HEK293 (cell line): ENCODE measurements around the gene CREBBP.

Experiments used
- CTCF ChIA-PET: fragments of 350-600 bp; formaldehyde crosslinking; extraction: SDS; loops from one replicate; lab custom pipeline; 2021; ENCODE audit warnings: antibody characterized with exemption; lab: Yijun Ruan, JAX
- POLR2A ChIA-PET: fragments of 300-600 bp; formaldehyde crosslinking; extraction: SDS; loops from one replicate; lab custom pipeline; 2020; ENCODE audit warnings: antibody characterized with exemption, inconsistent platforms; lab: Yijun Ruan, JAX
- H3K27ac ChIP-seq: fragments of 200-500 bp; sonication (Bioruptor generic); 2 replicates; pipeline ENCODE4 v1.5.1; 2014; ENCODE audit warnings: low read depth, low read length, control low read depth, inconsistent platforms; ENCODE audit errors: extremely low read depth
- H3K36me3 ChIP-seq, 2 experiments: fragments of 200-500 bp in 1 of 2; sonication (Bioruptor generic) in 1 of 2; 1 replicate in 1 of 2; 2 replicates in 1 of 2; pipeline ENCODE4 v1.5.1; 2014 to 2017; ENCODE audit warnings: inconsistent platforms in 2 of 2, low read length in 2 of 2; ENCODE audit not compliant: control insufficient read depth in 2 of 2, insufficient read depth in 1 of 2
- H3K4me1 ChIP-seq: fragments of 200-500 bp; sonication (Bioruptor generic); 2 replicates; pipeline ENCODE4 v1.5.1; 2014; ENCODE audit warnings: mild to moderate bottlenecking, low read length, inconsistent platforms; ENCODE audit not compliant: control insufficient read depth, insufficient read depth
- H3K4me3 ChIP-seq: 2 replicates; pipeline ENCODE4 v1.5.1; 2011; ENCODE audit warnings: low read depth, mild to moderate bottlenecking, control low read depth, low read length, moderate library complexity
- H3K9me3 ChIP-seq: fragments of 200-500 bp; sonication (Bioruptor generic); 2 replicates; pipeline ENCODE4 v1.5.1; 2014; ENCODE audit warnings: low read depth, low read length, inconsistent platforms; ENCODE audit not compliant: control insufficient read depth, insufficient read depth
- GLIS2 ChIP-seq: fragments of 450-650 bp; formaldehyde crosslinking; IDR thresholded peaks from 2 replicates; pipeline ENCODE4 v1.5.1; 2016; ENCODE audit warnings: missing biosample characterization, missing genetic modification characterization
- MZF1 ChIP-seq: fragments of 450-650 bp; formaldehyde crosslinking; IDR thresholded peaks from 2 replicates; pipeline ENCODE4 v1.5.1; 2017; ENCODE audit warnings: missing biosample characterization, missing genetic modification characterization, borderline replicate concordance
- OVOL3 ChIP-seq: fragments of 450-650 bp; formaldehyde crosslinking; IDR thresholded peaks from 2 replicates; pipeline ENCODE4 v1.5.1; 2016; ENCODE audit warnings: missing biosample characterization, missing genetic modification characterization
- PRDM10 ChIP-seq: fragments of 450-650 bp; formaldehyde crosslinking; IDR thresholded peaks from 2 replicates; pipeline ENCODE4 v1.5.1; 2016; ENCODE audit warnings: missing biosample characterization, missing genetic modification characterization
- SCRT1 ChIP-seq: fragments of 450-650 bp; formaldehyde crosslinking; IDR thresholded peaks from 2 replicates; pipeline ENCODE4 v1.5.1; 2016; ENCODE audit warnings: missing biosample characterization, missing genetic modification characterization, borderline replicate concordance
- ZBTB20 ChIP-seq: fragments of 450-650 bp; formaldehyde crosslinking; IDR thresholded peaks from 2 replicates; pipeline ENCODE4 v1.5.1; 2016; ENCODE audit warnings: missing biosample characterization, missing genetic modification characterization
- ZBTB48 ChIP-seq: fragments of 450-650 bp; formaldehyde crosslinking; IDR thresholded peaks from 2 replicates; pipeline ENCODE4 v1.5.1; 2016; ENCODE audit warnings: missing biosample characterization, missing genetic modification characterization
- ZBTB49 ChIP-seq: fragments of 450-650 bp; formaldehyde crosslinking; IDR thresholded peaks from 2 replicates; pipeline ENCODE4 v1.5.1; 2016; ENCODE audit warnings: missing biosample characterization, missing genetic modification characterization, low read depth
- ZFP69B ChIP-seq: fragments of 450-650 bp; formaldehyde crosslinking; IDR thresholded peaks from 2 replicates; pipeline ENCODE4 v1.5.1; 2016; ENCODE audit warnings: missing biosample characterization, missing genetic modification characterization
- ZNF10 ChIP-seq: fragments of 450-650 bp; formaldehyde crosslinking; IDR thresholded peaks from 2 replicates; pipeline ENCODE4 v1.5.1; 2017; ENCODE audit warnings: missing biosample characterization, missing genetic modification characterization
- ZNF23 ChIP-seq: fragments of 450-650 bp; formaldehyde crosslinking; IDR thresholded peaks from 2 replicates; pipeline ENCODE4 v1.5.1; 2016; ENCODE audit warnings: missing biosample characterization, missing genetic modification characterization, borderline replicate concordance
- ZNF280D ChIP-seq: fragments of 450-650 bp; formaldehyde crosslinking; IDR thresholded peaks from 2 replicates; pipeline ENCODE4 v1.5.1; 2016; ENCODE audit warnings: missing biosample characterization, missing genetic modification characterization
- ZNF391 ChIP-seq: fragments of 450-650 bp; formaldehyde crosslinking; IDR thresholded peaks from 2 replicates; pipeline ENCODE4 v1.5.1; 2016; ENCODE audit warnings: low read depth, missing biosample characterization, missing genetic modification characterization, borderline replicate concordance
- ZNF404 ChIP-seq: fragments of 450-650 bp; formaldehyde crosslinking; IDR thresholded peaks from 2 replicates; pipeline ENCODE4 v1.5.1; 2017; ENCODE audit warnings: missing biosample characterization, missing genetic modification characterization
- ZNF514 ChIP-seq: fragments of 450-650 bp; formaldehyde crosslinking; IDR thresholded peaks from 2 replicates; pipeline ENCODE4 v1.5.1; 2016; ENCODE audit warnings: missing biosample characterization, missing genetic modification characterization
- ZNF626 ChIP-seq: fragments of 450-650 bp; sonication (Bioruptor Pico); formaldehyde crosslinking; IDR thresholded peaks from 2 replicates; pipeline ENCODE4 v1.5.1; 2018; ENCODE audit warnings: missing biosample characterization, missing genetic modification characterization, inconsistent platforms
- ZNF768 ChIP-seq: fragments of 450-650 bp; formaldehyde crosslinking; IDR thresholded peaks from 2 replicates; pipeline ENCODE4 v1.5.1; 2018; ENCODE audit warnings: missing biosample characterization, mild to moderate bottlenecking, missing genetic modification characterization
- ZSCAN16 ChIP-seq: fragments of 450-650 bp; formaldehyde crosslinking; IDR thresholded peaks from 2 replicates; pipeline ENCODE4 v1.5.1; 2016; ENCODE audit warnings: missing biosample characterization, missing genetic modification characterization

The CREBBP gene

GRCh38 chr16:3725276-3725675 is 155.2 kb downstream of the CREBBP start:
- CTCF ChIA-PET = interaction anchor here (0.7 kb wide), 1 partner anchor 21 kb away, joined by 5 read pairs; no protein-coding TSS in a partner anchor
- H3K36me3 ChIP-seq = peaks cover 0 to 32% of the 10 kb centered on the region in 2 experiments; a peak in 2 of 3 replicates
- 0 out of 2 replicates have a peak overlapping the region, but pooled peaks have one; percentile 4 for H3K27ac ChIP-seq

More at GRCh38 chr16:3725276-3725675, 155.2 kb downstream of the CREBBP start:
- Histone ChIP-seq H3K4me1 (no peaks in the 10 kb centered on the region), H3K9me3 (no peaks in the 10 kb centered on the region), H3K4me3 (no peak overlapping the region)
- POLR2A ChIA-PET = no interaction called here
- no peak for TF ChIP-seq ZNF391 (tag by site-specific recombination)
- no peak for TF ChIP-seq SCRT1 (tag by site-specific recombination)
- TF ChIP-seq ZNF514 (tag by site-specific recombination) = no peak
- TF ChIP-seq ZBTB48 = no peak
- TF ChIP-seq ZNF404 (tag by site-specific recombination) = no peak
- TF ChIP-seq GLIS2 = no peak
- no peak for TF ChIP-seq ZNF23 (tag by site-specific recombination)
- no peak for TF ChIP-seq OVOL3 (tag by site-specific recombination)
- no peak for TF ChIP-seq ZNF280D (tag by site-specific recombination)
- TF ChIP-seq ZNF768 (tag by site-specific recombination) = no peak
- TF ChIP-seq ZNF626 (tag by site-specific recombination) = no peak
- no peak for TF ChIP-seq PRDM10 (tag by site-specific recombination)
- no peak for TF ChIP-seq ZFP69B (tag by site-specific recombination)
- no peak for TF ChIP-seq ZSCAN16 (tag by site-specific recombination)
- no peak for TF ChIP-seq ZBTB20
- no peak for TF ChIP-seq ZNF10
- TF ChIP-seq MZF1 (tag by site-specific recombination) = no peak
- no peak for TF ChIP-seq ZBTB49 (tag by site-specific recombination)
